PC-3 (cell line): ENCODE measurements around the gene ULK3. TPM values are rescaled to one million over a fixed set of nuclear protein-coding genes. Genes with fewer than 3 reads are reported as not detected.

Experiments
- ATAC-seq: fragments of 200-7000 bp; cut with Tn5 transposase; 2 replicates; pipeline ENCODE4 v1.9.1; 2020; ENCODE audit warnings: mild to moderate bottlenecking, moderate library complexity
- BruUV-seq: library from RNA; stranded (reverse); fragments of 400-500 nt; replicated peaks from 2 replicates; lab custom pipeline; 2021; lab: Mats Ljungman, UMichigan
- CTCF ChIA-PET: fragments of 300-600 bp; sonication (Branson Sonifier 250); formaldehyde crosslinking; loops from one replicate; lab custom pipeline; 2022; ENCODE audit warnings: antibody characterized with exemption; lab: Charles Lee
- POLR2A ChIA-PET: fragments of 300-600 bp; sonication (Branson Sonifier 250); formaldehyde crosslinking; loops from one replicate; lab custom pipeline; 2022; ENCODE audit warnings: antibody characterized with exemption; ENCODE audit not compliant: unreplicated experiment; lab: Charles Lee
- DNase-seq: peaks from one replicate; pipeline ENCODE4 v3.0.0-alpha.2; 2015
- H2AFZ ChIP-seq: fragments of 300-600 bp; sonication (generic); 2 replicates; pipeline ENCODE4 v1.6.0; 2016; ENCODE audit warnings: antibody characterized with exemption, low read length
- H3F3A ChIP-seq: fragments of 300-600 bp; sonication (generic); one replicate; pipeline ENCODE4 v1.6.0; 2017; ENCODE audit warnings: antibody characterized with exemption, low read length, control low read depth, mild to moderate bottlenecking; ENCODE audit not compliant: unreplicated experiment
- H3K27ac ChIP-seq: fragments of 300-600 bp; sonication (generic); 2 replicates; pipeline ENCODE4 v1.5.1; 2016; ENCODE audit warnings: mild to moderate bottlenecking, low read length
- H3K27me3 ChIP-seq: fragments of 300-600 bp; sonication (generic); 2 replicates; pipeline ENCODE4 v1.6.1; 2016; ENCODE audit warnings: low read length, mixed read lengths
- H3K36me3 ChIP-seq: fragments of 300-600 bp; sonication (generic); 2 replicates; pipeline ENCODE4 v1.6.1; 2016; ENCODE audit warnings: low read depth, mixed run types, low read length, mixed read lengths
- H3K4me1 ChIP-seq: fragments of 300-600 bp; sonication (generic); 2 replicates; pipeline ENCODE4 v1.5.1; 2016; ENCODE audit warnings: low read length; ENCODE audit not compliant: insufficient read depth
- H3K4me2 ChIP-seq: fragments of 300-600 bp; sonication (generic); 2 replicates; pipeline ENCODE4 v1.6.0; 2016; ENCODE audit warnings: low read length
- H3K4me3 ChIP-seq: fragments of 300-600 bp; sonication (generic); 2 replicates; pipeline ENCODE4 v1.5.1; 2016; ENCODE audit warnings: mild to moderate bottlenecking, low read length, mixed read lengths
- H3K79me2 ChIP-seq: fragments of 300-600 bp; sonication (generic); 2 replicates; pipeline ENCODE4 v1.6.1; 2017; ENCODE audit warnings: low read length, mixed read lengths
- H3K9ac ChIP-seq: fragments of 300-600 bp; sonication (generic); 2 replicates; pipeline ENCODE4 v1.6.0; 2016; ENCODE audit warnings: mild to moderate bottlenecking, low read length
- H3K9me2 ChIP-seq: fragments of 300-600 bp; sonication (generic); replicated peaks from 2 replicates; pipeline ENCODE4 v1.6.1; 2016; ENCODE audit warnings: mixed run types, low read length, mixed read lengths
- H3K9me3 ChIP-seq: fragments of 300-600 bp; sonication (generic); 2 replicates; pipeline ENCODE4 v1.6.1; 2016; ENCODE audit warnings: low read length, mixed read lengths
- H4K20me1 ChIP-seq: fragments of 300-600 bp; sonication (generic); 2 replicates; pipeline ENCODE4 v1.6.1; 2016; ENCODE audit warnings: low read length, mixed read lengths
- EZH2 ChIP-seq: fragments of 300-600 bp; sonication (generic); IDR thresholded peaks from one replicate; pipeline ENCODE4 v1.6.1; 2017; ENCODE audit warnings: antibody characterized with exemption, mild to moderate bottlenecking, low read length; ENCODE audit not compliant: unreplicated experiment
- EZH2phosphoT487 ChIP-seq: fragments of 300-600 bp; sonication (generic); IDR thresholded peaks from 2 replicates; pipeline ENCODE4 v1.6.1; 2018; ENCODE audit warnings: mild to moderate bottlenecking, antibody characterized with exemption, low read length, borderline replicate concordance
- intact Hi-C: fragments of 100-400 bp; cut with micrococcal nuclease; formaldehyde crosslinking; loops from 2 replicates; pipeline ENCODE4 v1.9.0; 2023
- total RNA-seq: library from RNA; depleted of rRNA; stranded (reverse); fragments of >200 nt; gene quantifications from 2 replicates; pipeline ENCODE4 v1.2.3, GENCODE V29; 2014
- TF ChIP-seq, protein P1 (sequence below): fragments of 300-600 bp; sonication (generic); conservative IDR thresholded peaks from 2 replicates; pipeline ENCODE4 v1.5.1; 2017; ENCODE audit warnings: antibody characterized with exemption, low read depth, mild to moderate bottlenecking, low read length

The ULK3 gene
- total RNA-seq, 1 experiment from 2014 or later = 20.3 TPM

DNA sequence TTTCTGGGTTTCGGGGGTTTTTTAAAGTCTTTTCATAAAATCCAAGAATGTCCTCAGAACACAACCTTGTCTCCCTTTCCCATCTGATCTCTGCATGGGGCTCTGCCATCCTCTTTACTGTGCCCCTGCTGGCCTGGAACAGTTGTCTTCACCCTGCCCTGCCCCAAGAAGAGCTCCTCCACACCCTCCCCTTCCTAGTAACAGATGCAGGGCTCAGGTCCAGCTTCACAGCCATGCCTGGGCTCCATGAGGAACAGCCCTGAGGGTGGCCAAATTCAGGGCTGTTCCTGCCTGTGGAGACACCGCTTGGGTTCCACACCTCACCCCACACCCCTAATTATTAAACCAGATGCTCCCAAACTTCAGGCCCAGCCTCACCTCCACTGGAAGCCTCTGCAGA lies 12.9 kb upstream of the ULK3 start:
- H3K4me1 ChIP-seq = peaks cover 11% of the 10 kb centered on the region
- ATAC-seq (no peak), DNase-seq (no peak)
- POLR2A ChIA-PET = no interaction called here
- TF ChIP-seq EZH2 (no peak), EZH2phosphoT487 (no peak)
- TF ChIP-seq, protein P1, sequence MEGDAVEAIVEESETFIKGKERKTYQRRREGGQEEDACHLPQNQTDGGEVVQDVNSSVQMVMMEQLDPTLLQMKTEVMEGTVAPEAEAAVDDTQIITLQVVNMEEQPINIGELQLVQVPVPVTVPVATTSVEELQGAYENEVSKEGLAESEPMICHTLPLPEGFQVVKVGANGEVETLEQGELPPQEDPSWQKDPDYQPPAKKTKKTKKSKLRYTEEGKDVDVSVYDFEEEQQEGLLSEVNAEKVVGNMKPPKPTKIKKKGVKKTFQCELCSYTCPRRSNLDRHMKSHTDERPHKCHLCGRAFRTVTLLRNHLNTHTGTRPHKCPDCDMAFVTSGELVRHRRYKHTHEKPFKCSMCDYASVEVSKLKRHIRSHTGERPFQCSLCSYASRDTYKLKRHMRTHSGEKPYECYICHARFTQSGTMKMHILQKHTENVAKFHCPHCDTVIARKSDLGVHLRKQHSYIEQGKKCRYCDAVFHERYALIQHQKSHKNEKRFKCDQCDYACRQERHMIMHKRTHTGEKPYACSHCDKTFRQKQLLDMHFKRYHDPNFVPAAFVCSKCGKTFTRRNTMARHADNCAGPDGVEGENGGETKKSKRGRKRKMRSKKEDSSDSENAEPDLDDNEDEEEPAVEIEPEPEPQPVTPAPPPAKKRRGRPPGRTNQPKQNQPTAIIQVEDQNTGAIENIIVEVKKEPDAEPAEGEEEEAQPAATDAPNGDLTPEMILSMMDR = no peak
- H3K27me3 ChIP-seq = no peaks in the 10 kb centered on the region
- BruUV-seq = no TSS peak
- H3K4me2 ChIP-seq = no peak overlapping the region
- H3K27ac ChIP-seq = no peak overlapping the region
- no peak overlapping the region for H3K4me3 ChIP-seq
- intact Hi-C loops = no loop called here
- peaks cover 4% of the 10 kb centered on the region; the same call in 1 of the 2 replicates for H3K36me3 ChIP-seq
- CTCF ChIA-PET = no interaction called here
- H3K9me3 ChIP-seq = no peaks in the 10 kb centered on the region
- H4K20me1 ChIP-seq = no peaks in the 10 kb centered on the region
- H3K79me2 ChIP-seq = peaks cover 17% of the 10 kb centered on the region
- H3F3A ChIP-seq = no peaks in the 10 kb centered on the region
- H2AFZ ChIP-seq = no peak overlapping the region
- no peak overlapping the region for H3K9ac ChIP-seq
- no peaks in the 10 kb centered on the region for H3K9me2 ChIP-seq

DNA sequence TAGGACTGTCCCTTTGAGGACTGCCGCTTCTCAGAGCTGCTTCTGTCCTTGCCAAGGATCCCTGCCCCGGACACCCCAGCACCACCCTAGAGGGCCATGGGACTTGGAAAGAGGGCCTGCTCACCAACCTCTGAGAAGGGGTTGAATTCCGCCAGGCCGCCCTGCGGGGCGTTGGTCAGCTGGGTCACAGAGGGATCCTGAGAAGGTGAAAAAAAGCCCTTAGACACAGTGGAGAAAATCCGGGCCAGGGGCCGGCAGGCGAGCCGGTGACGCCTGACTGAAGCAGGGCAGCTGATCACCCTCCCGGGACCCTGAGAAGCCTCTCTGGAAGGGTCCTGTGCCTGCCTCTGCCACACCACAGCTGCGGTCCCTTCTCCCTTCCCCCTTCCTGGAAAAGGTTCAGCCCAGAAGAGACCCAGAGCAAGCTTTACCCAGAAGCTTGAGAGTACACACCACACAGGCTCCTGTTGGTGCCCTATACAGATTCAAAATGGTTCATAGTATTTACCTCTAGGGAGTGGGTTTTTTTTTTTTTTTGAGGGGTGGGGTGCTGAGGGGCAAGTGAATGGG lies 11.6 kb upstream of the ULK3 start:
- Histone ChIP-seq H3K27me3 (no peaks in the 10 kb centered on the region), H3K9me3 (no peaks in the 10 kb centered on the region), H3F3A (no peaks in the 10 kb centered on the region), H3K79me2 (peaks cover 10% of the 10 kb centered on the region), H3K9me2 (no peaks in the 10 kb centered on the region), H3K9ac (no peak overlapping the region), H3K27ac (no peak overlapping the region), H4K20me1 (no peaks in the 10 kb centered on the region), H3K4me1 (peaks cover 11% of the 10 kb centered on the region), H3K4me2 (no peak overlapping the region), H2AFZ (no peak overlapping the region), H3K4me3 (no peak overlapping the region), H3K36me3 (peaks cover 4% of the 10 kb centered on the region; the same call in 1 of the 2 replicates)
- POLR2A ChIA-PET = no interaction called here
- BruUV-seq = no TSS peak
- no peak for ATAC-seq
- intact Hi-C loops = no loop called here
- TF ChIP-seq, protein P1 = no peak
- TF ChIP-seq EZH2 = no peak
- CTCF ChIA-PET = no interaction called here
- DNase-seq = no peak

DNA sequence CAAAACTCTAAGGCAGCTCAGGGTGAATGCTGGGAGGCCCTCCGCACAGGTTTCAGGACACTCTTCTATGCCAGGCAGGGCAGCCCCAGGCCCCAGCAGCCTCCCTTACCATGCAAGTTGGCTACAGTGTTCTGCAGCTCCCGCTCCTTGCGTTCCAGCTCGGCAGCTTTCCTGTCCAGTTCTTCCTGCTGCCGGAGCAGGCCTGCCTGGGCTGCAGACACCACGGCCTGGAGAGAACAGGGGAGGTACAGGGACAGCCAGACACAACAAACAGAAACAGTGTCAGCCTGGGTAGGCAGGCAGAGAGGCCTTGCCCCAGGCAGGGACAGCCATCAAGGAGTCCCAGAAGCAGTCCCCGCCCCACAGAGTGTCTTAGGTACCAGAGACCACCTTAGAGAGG lies 9.0 kb upstream of the ULK3 start:
- ChIA-PET CTCF (no interaction called here), POLR2A (no interaction called here)
- TF ChIP-seq EZH2phosphoT487 = no peak
- TF ChIP-seq, protein P1 = no peak
- TF ChIP-seq EZH2 = no peak
- no peak overlapping the region for H3K4me3 ChIP-seq
- intact Hi-C loops = no loop called here
- no peaks in the 10 kb centered on the region for H4K20me1 ChIP-seq
- H3K36me3 ChIP-seq = peaks cover 4% of the 10 kb centered on the region; the same call in 1 of the 2 replicates
- 0 out of 2 replicates have a peak, but pooled peaks cover under 1% of the 10 kb centered on the region for H3K4me1 ChIP-seq
- H3K4me2 ChIP-seq = no peak overlapping the region
- no peaks in the 10 kb centered on the region for H3K27me3 ChIP-seq
- no peaks in the 10 kb centered on the region for H3F3A ChIP-seq
- DNase-seq (no peak), ATAC-seq (no peak)
- no TSS peak for BruUV-seq
- H3K79me2 ChIP-seq = no peaks in the 10 kb centered on the region
- no peak overlapping the region for H3K9ac ChIP-seq
- no peak overlapping the region for H3K27ac ChIP-seq
- no peaks in the 10 kb centered on the region for H3K9me2 ChIP-seq
- H2AFZ ChIP-seq = no peak overlapping the region
- no peaks in the 10 kb centered on the region for H3K9me3 ChIP-seq
